RWPE1 (cell line): ENCODE results near the gene EIF4A2.

Source experiments
- CTCF ChIA-PET: fragments of 350-600 bp; sonication (Branson Sonifier 250); formaldehyde crosslinking; extraction: SDS; loops from one replicate; lab custom pipeline; 2021; lab: Yijun Ruan, JAX
- POLR2A ChIA-PET: fragments of 400-600 bp; formaldehyde crosslinking; extraction: SDS; loops from one replicate; lab custom pipeline; 2020; ENCODE audit warnings: antibody characterized with exemption; ENCODE audit not compliant: low non-redundant PET; lab: Yijun Ruan, JAX
- DNase-seq: peaks from one replicate; pipeline ENCODE4 v3.0.0; 2012; ENCODE audit warnings: low spot score
- H3K27ac ChIP-seq: fragments of 450-650 bp; 2 replicates; pipeline ENCODE4 v1.5.1; 2017
- TF ChIP-seq, protein P1 (sequence below): fragments of 450-650 bp; conservative IDR thresholded peaks from 2 replicates; pipeline ENCODE4 v1.5.1; 2017; ENCODE audit warnings: low read depth, mild to moderate bottlenecking

EIF4A2 gene

GRCh38 chr3:186831798-186832197, 48.4 kb downstream of the EIF4A2 start:
- no peak for DNase-seq
- ChIA-PET POLR2A (no interaction called here), CTCF (no interaction called here)
- TF ChIP-seq, protein P1, sequence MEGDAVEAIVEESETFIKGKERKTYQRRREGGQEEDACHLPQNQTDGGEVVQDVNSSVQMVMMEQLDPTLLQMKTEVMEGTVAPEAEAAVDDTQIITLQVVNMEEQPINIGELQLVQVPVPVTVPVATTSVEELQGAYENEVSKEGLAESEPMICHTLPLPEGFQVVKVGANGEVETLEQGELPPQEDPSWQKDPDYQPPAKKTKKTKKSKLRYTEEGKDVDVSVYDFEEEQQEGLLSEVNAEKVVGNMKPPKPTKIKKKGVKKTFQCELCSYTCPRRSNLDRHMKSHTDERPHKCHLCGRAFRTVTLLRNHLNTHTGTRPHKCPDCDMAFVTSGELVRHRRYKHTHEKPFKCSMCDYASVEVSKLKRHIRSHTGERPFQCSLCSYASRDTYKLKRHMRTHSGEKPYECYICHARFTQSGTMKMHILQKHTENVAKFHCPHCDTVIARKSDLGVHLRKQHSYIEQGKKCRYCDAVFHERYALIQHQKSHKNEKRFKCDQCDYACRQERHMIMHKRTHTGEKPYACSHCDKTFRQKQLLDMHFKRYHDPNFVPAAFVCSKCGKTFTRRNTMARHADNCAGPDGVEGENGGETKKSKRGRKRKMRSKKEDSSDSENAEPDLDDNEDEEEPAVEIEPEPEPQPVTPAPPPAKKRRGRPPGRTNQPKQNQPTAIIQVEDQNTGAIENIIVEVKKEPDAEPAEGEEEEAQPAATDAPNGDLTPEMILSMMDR = no peak
- H3K27ac ChIP-seq = no peak overlapping the region

GRCh38 chr3:186832276-186832675, 48.9 kb downstream of the EIF4A2 start:
- TF ChIP-seq, protein P1 = no peak
- no peak for DNase-seq
- CTCF ChIA-PET = no interaction called here
- POLR2A ChIA-PET = no interaction called here
- no peak overlapping the region for H3K27ac ChIP-seq
